Endothelial cell of umbilical vein (primary cell): ENCODE measurements around the gene TM4SF5.

ENCODE experiments used
- EZH2 ChIP-seq: IDR thresholded peaks from 2 replicates; pipeline ENCODE4 v1.6.1; 2012; ENCODE audit warnings: borderline replicate concordance, low read depth, mild to moderate bottlenecking, moderate library complexity, low read length, inconsistent platforms; ENCODE audit not compliant: severe bottlenecking
- POLR2A ChIP-seq: IDR thresholded peaks from 2 replicates; pipeline ENCODE4 v1.6.1; 2012; ENCODE audit warnings: low read depth, mild to moderate bottlenecking, control low read depth, low read length
- POLR2AphosphoS5 ChIP-seq: IDR thresholded peaks from 2 replicates; pipeline ENCODE4 v1.6.1; 2012; ENCODE audit warnings: low read depth, mild to moderate bottlenecking, control low read depth, low read length, moderate library complexity; ENCODE audit not compliant: insufficient read depth
- TF ChIP-seq, protein P1 (sequence below), 2 donors: IDR thresholded peaks; 1 replicate in 1 of 2; 2 replicates in 1 of 2; pipeline ENCODE4 v1.5.1; 2011; ENCODE audit warnings: low read length in 2 of 2, mild to moderate bottlenecking in 2 of 2, moderate library complexity in 2 of 2, control low read depth in 1 of 2, inconsistent platforms in 1 of 2, low read depth in 1 of 2; ENCODE audit not compliant: insufficient read depth in 1 of 2; ENCODE audit errors: extremely low read depth in 1 of 2

DNA sequence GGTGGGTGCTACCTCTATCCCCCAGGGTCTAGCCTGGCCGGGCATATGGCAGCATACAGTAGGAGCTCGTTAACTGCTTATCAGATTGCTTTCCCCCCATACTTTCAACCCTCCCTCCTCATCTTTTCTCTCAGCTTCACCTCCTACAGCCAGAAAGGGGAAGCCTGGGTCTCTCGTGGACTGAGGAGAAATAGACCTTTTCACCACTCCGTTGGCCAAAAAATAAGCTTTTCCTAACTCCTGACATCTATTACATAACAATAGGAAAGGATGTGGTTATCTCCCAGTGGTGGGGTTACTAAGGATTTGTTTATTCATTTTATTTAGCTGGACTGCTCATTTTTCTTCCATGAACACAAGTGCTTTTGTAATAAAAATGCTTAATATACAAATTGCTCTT lies 23.0 kb upstream of the TM4SF5 start:
- TF ChIP-seq, protein P1, sequence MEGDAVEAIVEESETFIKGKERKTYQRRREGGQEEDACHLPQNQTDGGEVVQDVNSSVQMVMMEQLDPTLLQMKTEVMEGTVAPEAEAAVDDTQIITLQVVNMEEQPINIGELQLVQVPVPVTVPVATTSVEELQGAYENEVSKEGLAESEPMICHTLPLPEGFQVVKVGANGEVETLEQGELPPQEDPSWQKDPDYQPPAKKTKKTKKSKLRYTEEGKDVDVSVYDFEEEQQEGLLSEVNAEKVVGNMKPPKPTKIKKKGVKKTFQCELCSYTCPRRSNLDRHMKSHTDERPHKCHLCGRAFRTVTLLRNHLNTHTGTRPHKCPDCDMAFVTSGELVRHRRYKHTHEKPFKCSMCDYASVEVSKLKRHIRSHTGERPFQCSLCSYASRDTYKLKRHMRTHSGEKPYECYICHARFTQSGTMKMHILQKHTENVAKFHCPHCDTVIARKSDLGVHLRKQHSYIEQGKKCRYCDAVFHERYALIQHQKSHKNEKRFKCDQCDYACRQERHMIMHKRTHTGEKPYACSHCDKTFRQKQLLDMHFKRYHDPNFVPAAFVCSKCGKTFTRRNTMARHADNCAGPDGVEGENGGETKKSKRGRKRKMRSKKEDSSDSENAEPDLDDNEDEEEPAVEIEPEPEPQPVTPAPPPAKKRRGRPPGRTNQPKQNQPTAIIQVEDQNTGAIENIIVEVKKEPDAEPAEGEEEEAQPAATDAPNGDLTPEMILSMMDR (IDR thresholded peaks at IDR 0.05; ENCODE audit: extremely low read depth in 1 of 2, insufficient read depth in 1 of 2, low read depth in 1 of 2, low read length in 2 of 2): no peak
- TF ChIP-seq POLR2A (no peak), EZH2 (no peak), POLR2AphosphoS5 (no peak)
